IgD-negative memory B cell (primary cell): ENCODE measurements around the gene ASGR1. TPM values are rescaled to one million over a fixed set of nuclear protein-coding genes. Genes with fewer than 3 reads are reported as not detected.
A peak's percentile ranks its signal among the peaks of the same experiment; 100 is the strongest.
"Not testable (repeated sequence)": the region's sequence is repeated elsewhere in the genome, so short reads cannot be mapped to it uniquely, and the experiment has no call there.

ENCODE experiments used
- H3K27ac Mint-ChIP-seq, 3 donors: one replicate each; pipeline ENCODE4 v1.8.0; 2020 to 2022; ENCODE audit warnings: mild to moderate bottlenecking in 3 of 3, mixed read lengths in 3 of 3, moderate library complexity in 1 of 3
- H3K27me3 Mint-ChIP-seq: one replicate; pipeline ENCODE4 v1.8.0; 2021; ENCODE audit warnings: mixed read lengths
- H3K36me3 Mint-ChIP-seq: one replicate; pipeline ENCODE4 v1.8.0; 2020; ENCODE audit warnings: mild to moderate bottlenecking, mixed read lengths
- H3K4me1 Mint-ChIP-seq, 3 donors: one replicate each; pipeline ENCODE4 v1.8.0; 2020 to 2022; ENCODE audit warnings: mixed read lengths in 3 of 3, mild to moderate bottlenecking in 1 of 3
- H3K4me3 Mint-ChIP-seq, 4 donors: one replicate each; pipeline ENCODE4 v1.8.0; 2020 to 2022; ENCODE audit warnings: mild to moderate bottlenecking in 4 of 4, mixed read lengths in 4 of 4, moderate library complexity in 3 of 4
- H3K9me3 Mint-ChIP-seq, 3 donors: one replicate each; pipeline ENCODE4 v1.8.0; 2020 to 2021; ENCODE audit warnings: mixed read lengths in 3 of 3, mild to moderate bottlenecking in 1 of 3
- polyA plus RNA-seq: library from polyadenylated mRNA; unstranded; fragments of 300-500 nt; fragmentation: Illumina TruSeq; gene quantifications from one replicate; pipeline ENCODE4 v1.2.3, GENCODE V29; 2021

ASGR1 gene
- polyA plus RNA-seq, 1 donor from 2014 or later, result 0.50 TPM

GRCh38 chr17:7168841-7169564 lies 10.2 kb downstream of the ASGR1 start:
- H3K27ac Mint-ChIP-seq, H3K4me1 Mint-ChIP-seq, H3K36me3 Mint-ChIP-seq, H3K9me3 Mint-ChIP-seq: not testable (repeated sequence)
- Mint-ChIP-seq H3K27me3 (peaks cover 11% of the 10 kb centered on the region), H3K4me3 (peak overlapping the region in 1 of 4 donors; percentile 21)

GRCh38 chr17:7167832-7168231 lies 11.3 kb downstream of the ASGR1 start:
- H3K4me1 Mint-ChIP-seq, result no peaks in the 10 kb centered on the region

GRCh38 chr17:7166873-7167272 lies 12.3 kb downstream of the ASGR1 start:
- peaks cover 22% of the 10 kb centered on the region for H3K27me3 Mint-ChIP-seq
- peaks cover 5% of the 10 kb centered on the region for H3K36me3 Mint-ChIP-seq
- H3K4me3 Mint-ChIP-seq, result no peak overlapping the region
- peaks cover 2 to 5% (median 2%) of the 10 kb centered on the region in 3 donors for H3K9me3 Mint-ChIP-seq
- no peak overlapping the region for H3K27ac Mint-ChIP-seq
- H3K4me1 Mint-ChIP-seq, result no peaks in the 10 kb centered on the region

More at GRCh38 chr17:7167832-7168231, 11.3 kb downstream of the ASGR1 start:
- peaks cover 18% of the 10 kb centered on the region for H3K27me3 Mint-ChIP-seq
- no peak overlapping the region for H3K4me3 Mint-ChIP-seq
- no peak overlapping the region for H3K27ac Mint-ChIP-seq
- peaks cover 2 to 5% (median 2%) of the 10 kb centered on the region in 3 donors for H3K9me3 Mint-ChIP-seq
- H3K36me3 Mint-ChIP-seq, result peaks cover 5% of the 10 kb centered on the region

GRCh38 chr17:7159571-7159970 lies 19.6 kb downstream of the ASGR1 start:
- H3K27ac Mint-ChIP-seq, H3K36me3 Mint-ChIP-seq, H3K9me3 Mint-ChIP-seq, H3K4me1 Mint-ChIP-seq: not testable (repeated sequence)
- peaks cover 30% of the 10 kb centered on the region for H3K27me3 Mint-ChIP-seq
- H3K4me3 Mint-ChIP-seq, result peak overlapping the region in 1 of 4 donors; percentile 23

- H3K27me3 Mint-ChIP-seq, result peaks cover 24% of the 10 kb centered on the region
- not testable (repeated sequence) for H3K27ac Mint-ChIP-seq, H3K4me1 Mint-ChIP-seq, H3K36me3 Mint-ChIP-seq, H3K9me3 Mint-ChIP-seq, H3K4me3 Mint-ChIP-seq
Measured at GRCh38 chr17:7158424-7158823, 20.7 kb downstream of the ASGR1 start.

- peaks cover 7% of the 10 kb centered on the region for H3K36me3 Mint-ChIP-seq
- no peak overlapping the region for H3K27ac Mint-ChIP-seq
- H3K4me1 Mint-ChIP-seq, result no peaks in the 10 kb centered on the region
- H3K4me3 Mint-ChIP-seq, result no peak overlapping the region
- peaks cover 18% of the 10 kb centered on the region for H3K27me3 Mint-ChIP-seq
- H3K9me3 Mint-ChIP-seq, result peaks cover 0 to 1% (median 0%) of the 10 kb centered on the region in 3 donors
Measured at GRCh38 chr17:7156342-7156940, 22.7 kb downstream of the ASGR1 start.

- no peak overlapping the region for H3K27ac Mint-ChIP-seq
Measured at GRCh38 chr17:7147772-7148171, 31.4 kb downstream of the ASGR1 start.

GRCh38 chr17:7146115-7146514 lies 33.1 kb downstream of the ASGR1 start:
- H3K4me3 Mint-ChIP-seq, result peak overlapping the region in 1 of 4 donors; percentile 14

More at GRCh38 chr17:7147772-7148171, 31.4 kb downstream of the ASGR1 start:
- Mint-ChIP-seq H3K27me3 (peaks cover 1% of the 10 kb centered on the region), H3K36me3 (no peaks in the 10 kb centered on the region), H3K9me3 (no peaks in the 10 kb centered on the region), H3K4me1 (no peaks in the 10 kb centered on the region), H3K4me3 (no peak overlapping the region)

GRCh38 chr17:7144213-7144612 lies 35.0 kb downstream of the ASGR1 start:
- Mint-ChIP-seq H3K36me3 (no peaks in the 10 kb centered on the region), H3K27me3 (peaks cover 8% of the 10 kb centered on the region), H3K4me1 (no peaks in the 10 kb centered on the region), H3K9me3 (no peaks in the 10 kb centered on the region), H3K27ac (no peak overlapping the region), H3K4me3 (no peak overlapping the region)

More at GRCh38 chr17:7146115-7146514, 33.1 kb downstream of the ASGR1 start:
- Mint-ChIP-seq H3K4me1 (no peaks in the 10 kb centered on the region), H3K9me3 (no peaks in the 10 kb centered on the region), H3K36me3 (no peaks in the 10 kb centered on the region), H3K27me3 (peaks cover 4% of the 10 kb centered on the region), H3K27ac (no peak overlapping the region)

- Mint-ChIP-seq H3K27ac (no peak overlapping the region), H3K4me1 (no peaks in the 10 kb centered on the region)
Measured at GRCh38 chr17:7141824-7142223, 37.3 kb downstream of the ASGR1 start.

GRCh38 chr17:7139400-7139799 lies 39.8 kb downstream of the ASGR1 start:
- Mint-ChIP-seq H3K4me3 (no peak overlapping the region), H3K27me3 (peaks cover 10% of the 10 kb centered on the region), H3K4me1 (peaks cover 2 to 5% (median 5%) of the 10 kb centered on the region in 3 donors), H3K9me3 (no peaks in the 10 kb centered on the region), H3K36me3 (no peaks in the 10 kb centered on the region), H3K27ac (no peak overlapping the region)

More at GRCh38 chr17:7141824-7142223, 37.3 kb downstream of the ASGR1 start:
- no peaks in the 10 kb centered on the region for H3K36me3 Mint-ChIP-seq
- no peak overlapping the region for H3K4me3 Mint-ChIP-seq
- H3K9me3 Mint-ChIP-seq, result no peaks in the 10 kb centered on the region
- H3K27me3 Mint-ChIP-seq, result peaks cover 10% of the 10 kb centered on the region

- Mint-ChIP-seq H3K36me3 (no peaks in the 10 kb centered on the region), H3K27ac (no peak overlapping the region), H3K9me3 (no peaks in the 10 kb centered on the region), H3K27me3 (peaks cover 10% of the 10 kb centered on the region), H3K4me3 (no peak overlapping the region), H3K4me1 (peaks cover 2 to 5% (median 5%) of the 10 kb centered on the region in 3 donors)
Measured at GRCh38 chr17:7138800-7139381, 40.3 kb downstream of the ASGR1 start.

GRCh38 chr17:7137171-7137943 lies 41.8 kb downstream of the ASGR1 start:
- Mint-ChIP-seq H3K36me3 (no peaks in the 10 kb centered on the region), H3K27ac (no peak overlapping the region), H3K27me3 (peaks cover 12% of the 10 kb centered on the region), H3K4me1 (peaks cover 10 to 16% (median 11%) of the 10 kb centered on the region in 3 donors), H3K4me3 (peak overlapping the region in 1 of 4 donors; percentile 34), H3K9me3 (no peaks in the 10 kb centered on the region)

GRCh38 chr17:7136266-7136877 lies 42.8 kb downstream of the ASGR1 start:
- Mint-ChIP-seq H3K27me3 (peaks cover 11% of the 10 kb centered on the region), H3K4me1 (peaks cover 15 to 20% (median 16%) of the 10 kb centered on the region in 3 donors), H3K36me3 (no peaks in the 10 kb centered on the region), H3K27ac (peak overlapping the region in 2 of 3 donors; percentile 22 to 71), H3K9me3 (no peaks in the 10 kb centered on the region), H3K4me3 (peak overlapping the region in 2 of 4 donors; percentile 6 to 25)
